GM12865 (cell line): ENCODE measurements around the gene PLEKHA5.
A peak's percentile ranks its signal among the peaks of the same experiment; 100 is the strongest.

Experiments used
- DNase-seq: peaks from one replicate; pipeline ENCODE4 v3.0.0; 2010; ENCODE audit warnings: low read depth
- H3K4me3 ChIP-seq: 2 replicates; pipeline ENCODE4 v1.5.1; 2011; ENCODE audit warnings: mild to moderate bottlenecking, low read depth, low read length, control low read depth
- TF ChIP-seq, protein P1 (sequence below): IDR thresholded peaks from 2 replicates; pipeline ENCODE4 v1.5.1; 2011; ENCODE audit warnings: low read length, control low read depth, low read depth, inconsistent platforms; ENCODE audit not compliant: insufficient read depth; ENCODE audit errors: missing control alignments

PLEKHA5 gene

DNA sequence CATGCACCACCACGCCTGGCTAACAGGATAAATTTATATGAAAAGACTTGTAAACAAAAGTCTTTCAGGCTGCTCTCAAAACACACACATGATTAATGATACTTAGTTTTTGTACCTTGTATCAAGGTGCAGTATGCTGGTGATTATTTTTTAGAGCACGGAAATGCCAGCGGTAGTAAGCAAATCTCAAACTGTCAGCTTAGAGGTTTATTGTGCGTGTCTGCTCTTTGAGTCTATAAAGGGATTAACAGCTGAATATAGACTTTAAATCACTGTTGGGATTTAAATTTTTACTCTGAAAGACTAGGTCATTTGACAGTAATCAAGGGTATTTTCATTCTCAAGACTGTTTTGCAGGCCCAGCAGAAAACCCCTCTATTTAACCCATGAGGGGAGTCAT is 50.5 kb downstream of the PLEKHA5 start:
- no peak for DNase-seq
- no peak overlapping the region for H3K4me3 ChIP-seq
- TF ChIP-seq, protein P1, sequence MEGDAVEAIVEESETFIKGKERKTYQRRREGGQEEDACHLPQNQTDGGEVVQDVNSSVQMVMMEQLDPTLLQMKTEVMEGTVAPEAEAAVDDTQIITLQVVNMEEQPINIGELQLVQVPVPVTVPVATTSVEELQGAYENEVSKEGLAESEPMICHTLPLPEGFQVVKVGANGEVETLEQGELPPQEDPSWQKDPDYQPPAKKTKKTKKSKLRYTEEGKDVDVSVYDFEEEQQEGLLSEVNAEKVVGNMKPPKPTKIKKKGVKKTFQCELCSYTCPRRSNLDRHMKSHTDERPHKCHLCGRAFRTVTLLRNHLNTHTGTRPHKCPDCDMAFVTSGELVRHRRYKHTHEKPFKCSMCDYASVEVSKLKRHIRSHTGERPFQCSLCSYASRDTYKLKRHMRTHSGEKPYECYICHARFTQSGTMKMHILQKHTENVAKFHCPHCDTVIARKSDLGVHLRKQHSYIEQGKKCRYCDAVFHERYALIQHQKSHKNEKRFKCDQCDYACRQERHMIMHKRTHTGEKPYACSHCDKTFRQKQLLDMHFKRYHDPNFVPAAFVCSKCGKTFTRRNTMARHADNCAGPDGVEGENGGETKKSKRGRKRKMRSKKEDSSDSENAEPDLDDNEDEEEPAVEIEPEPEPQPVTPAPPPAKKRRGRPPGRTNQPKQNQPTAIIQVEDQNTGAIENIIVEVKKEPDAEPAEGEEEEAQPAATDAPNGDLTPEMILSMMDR, result no peak

DNA sequence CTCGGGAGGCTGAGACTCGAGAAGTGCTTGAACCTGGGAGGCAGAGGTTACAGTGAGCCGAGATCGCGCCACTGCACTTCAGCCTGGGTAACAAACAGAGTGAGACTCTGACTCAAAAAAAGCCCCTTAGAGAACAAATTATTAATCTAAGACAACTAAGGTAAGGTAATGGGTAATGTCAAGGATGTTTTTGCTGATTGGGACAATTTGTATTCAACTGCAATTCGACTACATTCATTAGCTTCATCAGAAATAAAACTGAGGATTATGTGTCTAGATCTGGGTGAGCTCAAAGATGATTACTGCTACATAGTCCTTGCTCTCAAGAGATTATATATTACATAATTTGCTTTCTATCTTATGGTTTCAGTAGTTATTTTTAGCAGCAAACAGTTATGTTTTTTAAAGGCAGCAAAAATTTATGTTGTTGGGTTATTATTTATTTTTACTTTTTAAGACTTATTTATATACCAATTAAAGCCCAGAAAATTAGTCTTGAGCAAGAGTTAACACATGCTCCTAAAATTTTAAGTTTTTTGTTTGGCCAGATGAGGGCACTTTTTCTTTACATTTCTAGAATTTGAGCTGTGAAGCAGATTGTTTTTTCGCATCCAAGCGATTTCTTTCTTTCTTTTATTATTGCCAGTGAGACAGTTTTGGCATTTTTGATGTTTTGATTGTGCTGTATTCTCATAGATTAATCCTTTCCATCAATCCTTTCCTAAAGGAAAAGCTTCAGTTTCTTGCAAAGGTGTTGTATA is 52.3 kb downstream of the PLEKHA5 start:
- no peak for DNase-seq
- no peak overlapping the region for H3K4me3 ChIP-seq
- TF ChIP-seq, protein P1, result no peak

DNA sequence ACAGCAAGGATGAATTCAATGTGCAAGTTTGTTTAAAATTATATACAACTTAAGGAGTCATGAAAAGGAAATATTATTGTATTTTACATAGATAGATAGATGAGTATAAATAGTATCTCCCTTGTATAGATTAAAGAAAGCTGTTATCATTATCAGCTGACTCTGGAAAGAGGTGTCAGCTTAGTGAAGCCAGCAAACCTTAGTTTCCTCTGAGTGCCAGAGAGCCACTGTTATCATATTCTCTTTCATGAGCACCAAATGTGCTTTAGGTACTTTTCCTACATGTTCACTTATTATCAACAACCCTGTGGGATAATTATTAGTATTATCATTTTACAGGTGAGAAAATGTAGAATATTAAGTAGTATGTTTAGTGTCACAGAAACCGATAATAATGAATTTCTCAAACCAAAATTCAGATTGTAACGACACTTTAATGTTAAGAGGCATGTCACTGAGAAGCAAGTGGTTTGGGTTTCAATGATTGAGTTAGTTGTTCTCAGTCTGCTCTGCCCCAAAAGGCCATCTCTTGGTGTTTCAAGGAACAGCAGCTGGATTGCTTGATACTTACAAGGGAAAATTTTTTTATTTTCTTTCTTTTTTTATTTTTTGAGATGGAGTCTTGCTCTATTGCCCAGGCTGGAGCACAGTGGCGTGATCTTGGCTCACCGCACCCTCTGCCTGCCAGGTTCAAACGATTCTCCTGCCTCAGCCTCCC is 53.7 kb downstream of the PLEKHA5 start:
- TF ChIP-seq, protein P1, result no peak
- H3K4me3 ChIP-seq, result no peak overlapping the region
- DNase-seq, result peak; percentile 24

DNA sequence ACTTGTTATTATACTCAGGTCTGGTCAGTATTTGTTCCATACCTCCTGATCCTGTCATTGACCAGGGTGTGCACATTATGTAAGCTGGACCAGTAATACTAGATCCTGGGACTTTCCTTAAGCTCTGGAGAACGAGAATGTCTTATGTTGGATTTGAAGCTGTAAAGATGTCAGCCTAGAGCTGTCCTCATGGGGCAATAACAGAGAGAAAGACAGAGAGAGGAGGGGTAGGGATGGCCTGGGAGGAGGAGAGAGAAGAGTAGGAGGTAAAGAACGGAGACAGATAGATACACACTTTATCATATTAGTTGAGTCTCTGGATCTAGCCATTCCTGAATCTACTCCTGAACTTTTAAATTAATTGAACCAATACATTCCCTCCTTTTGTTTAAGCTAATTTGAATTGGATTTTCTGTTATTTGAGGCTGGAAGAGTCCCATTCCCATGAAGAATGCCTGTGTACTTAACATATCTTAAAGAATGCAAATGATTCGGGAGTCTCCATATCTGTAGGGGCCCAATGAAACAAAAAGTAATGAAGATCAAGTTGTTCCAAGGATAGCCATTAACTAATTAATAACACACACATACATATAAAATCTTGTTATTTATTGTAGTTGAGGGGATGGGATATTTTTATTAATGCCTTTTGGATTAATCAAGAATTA is 55.9 kb downstream of the PLEKHA5 start:
- TF ChIP-seq, protein P1, result no peak
- no peak overlapping the region for H3K4me3 ChIP-seq
- DNase-seq, result no peak

DNA sequence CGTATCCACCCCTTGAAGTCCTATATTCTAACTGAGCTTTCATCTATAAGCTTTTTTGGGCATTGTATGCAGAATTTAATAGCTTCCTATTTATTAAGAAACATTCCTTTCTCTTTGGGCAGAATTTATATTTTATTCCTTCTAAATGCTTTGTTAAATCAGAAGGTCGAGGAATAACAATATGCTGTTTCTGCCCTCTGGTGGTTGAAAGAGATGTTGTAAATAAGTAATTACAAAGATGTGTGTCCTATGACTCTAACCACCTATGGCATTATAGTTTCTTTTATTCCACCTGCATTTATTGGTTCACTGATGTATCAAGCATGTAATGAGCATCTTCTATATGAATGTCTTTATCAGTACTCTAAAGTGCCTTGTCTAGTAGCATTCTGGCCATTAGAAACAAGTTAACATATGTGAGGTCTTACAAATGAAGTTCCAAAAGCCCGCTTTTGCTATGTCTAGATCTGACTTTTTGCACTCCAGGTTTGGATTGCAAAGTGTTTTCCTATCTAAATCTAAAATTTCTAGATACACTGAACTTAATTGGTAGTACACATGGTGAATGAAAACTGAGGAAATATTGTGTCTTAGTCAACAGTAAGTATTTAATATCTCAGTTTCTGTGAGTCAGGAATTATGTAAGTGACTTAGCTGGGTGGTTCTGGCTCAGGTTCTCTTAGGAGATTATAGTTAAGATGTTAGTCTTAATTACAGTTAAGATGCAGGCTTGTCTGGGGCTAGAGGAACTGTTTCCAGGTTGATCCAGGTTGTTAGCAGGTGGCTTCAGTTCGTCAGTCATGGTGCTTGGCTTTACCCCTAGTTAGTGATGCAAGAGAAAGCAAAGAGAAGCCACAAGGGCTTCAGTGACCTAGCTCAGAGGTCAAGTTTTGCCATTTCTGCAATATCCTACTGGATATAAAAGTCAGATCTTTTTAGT is 57.5 kb downstream of the PLEKHA5 start:
- H3K4me3 ChIP-seq, result no peak overlapping the region
- TF ChIP-seq, protein P1, result peak; percentile 41
- peak; percentile 50 for DNase-seq

DNA sequence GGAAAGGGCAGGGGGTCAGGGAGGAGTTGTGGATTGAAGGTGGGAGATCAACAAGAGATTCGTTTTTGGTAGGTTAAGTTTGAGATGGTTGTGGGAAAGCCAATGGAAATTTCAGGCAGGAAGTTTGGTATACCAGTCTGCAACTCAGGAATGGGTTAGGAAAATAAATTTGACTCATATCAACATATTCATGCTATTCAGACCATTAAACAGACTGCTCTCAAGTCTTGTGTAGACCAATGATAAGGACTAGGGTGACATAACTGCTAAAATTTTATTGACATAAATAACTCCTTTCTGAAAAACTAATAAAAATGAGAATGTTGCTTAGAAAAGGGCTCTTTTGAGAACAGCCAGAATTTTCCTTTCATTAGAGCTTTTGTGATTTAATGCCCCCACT is 60.0 kb downstream of the PLEKHA5 start:
- TF ChIP-seq, protein P1, result no peak
- no peak for DNase-seq
- H3K4me3 ChIP-seq, result no peak overlapping the region
